GM23338 (cell line): Measurements from ENCODE around the gene NCK2. TPM values are rescaled to one million over a fixed set of nuclear protein-coding genes. Genes with fewer than 3 reads are reported as not detected.

Source experiments
- ATAC-seq: fragments of 200-7000 bp; cut with Tn5 transposase; 3 replicates; pipeline ENCODE4 v1.9.1; 2020
- DNase-seq: peaks from one replicate; pipeline ENCODE4 v3.0.0-alpha.2; 2015; ENCODE audit warnings: low spot score
- H2AFZ ChIP-seq: fragments of 200-600 bp; sonication (generic); 2 replicates; pipeline ENCODE4 v1.8.0; 2016; ENCODE audit warnings: antibody characterized with exemption, mild to moderate bottlenecking, moderate library complexity
- H3F3A ChIP-seq: fragments of 200-600 bp; sonication (generic); replicated peaks from 2 replicates; pipeline ENCODE4 v1.8.0; 2017; ENCODE audit warnings: antibody characterized with exemption, mixed run types, low read depth
- H3K27ac ChIP-seq: fragments of 200-600 bp; sonication (generic); 2 replicates; pipeline ENCODE4 v1.6.1; 2016; ENCODE audit warnings: low read depth
- H3K27me3 ChIP-seq: fragments of 200-600 bp; sonication (generic); 2 replicates; pipeline ENCODE4 v1.8.0; 2016; ENCODE audit warnings: mild to moderate bottlenecking, mixed run types, moderate library complexity; ENCODE audit not compliant: insufficient read depth
- H3K36me3 ChIP-seq: fragments of 200-600 bp; sonication (generic); 2 replicates; pipeline ENCODE4 v1.8.0; 2016; ENCODE audit warnings: mild to moderate bottlenecking; ENCODE audit not compliant: insufficient read depth
- H3K4me1 ChIP-seq: fragments of 200-600 bp; sonication (generic); 2 replicates; pipeline ENCODE4 v1.8.0; 2016; ENCODE audit warnings: mild to moderate bottlenecking, moderate library complexity; ENCODE audit not compliant: insufficient read depth
- H3K4me2 ChIP-seq: fragments of 200-600 bp; sonication (generic); 2 replicates; pipeline ENCODE4 v1.7.1; 2017; ENCODE audit warnings: mixed run types
- H3K4me3 ChIP-seq: fragments of 200-600 bp; sonication (generic); 2 replicates; pipeline ENCODE4 v1.6.1; 2016; ENCODE audit warnings: mixed run types
- H3K79me2 ChIP-seq: fragments of 200-600 bp; sonication (generic); replicated peaks from 2 replicates; pipeline ENCODE4 v1.8.0; 2017; ENCODE audit warnings: mild to moderate bottlenecking; ENCODE audit not compliant: insufficient read depth
- H3K9me2 ChIP-seq: fragments of 200-600 bp; sonication (generic); 2 replicates; pipeline ENCODE4 v1.8.0; 2017; ENCODE audit not compliant: insufficient read depth
- H4K20me1 ChIP-seq: fragments of 200-600 bp; sonication (generic); replicated peaks from 2 replicates; pipeline ENCODE4 v1.8.0; 2017; ENCODE audit warnings: mild to moderate bottlenecking; ENCODE audit not compliant: insufficient read depth
- H3K27ac Mint-ChIP-seq: 2 replicates; pipeline ENCODE4 v1.8.0; 2020; ENCODE audit warnings: inconsistent platforms, mild to moderate bottlenecking, moderate library complexity, mixed read lengths
- H3K27me3 Mint-ChIP-seq: 3 replicates; pipeline ENCODE4 v1.8.0; 2022; ENCODE audit warnings: low read depth, mild to moderate bottlenecking, moderate library complexity, mixed read lengths, inconsistent platforms; ENCODE audit not compliant: insufficient read depth, poor library complexity
- H3K36me3 Mint-ChIP-seq: 3 replicates; pipeline ENCODE4 v1.8.0; 2021; ENCODE audit warnings: low read depth, mild to moderate bottlenecking, inconsistent platforms, moderate library complexity, mixed read lengths
- H3K4me1 Mint-ChIP-seq: 3 replicates; pipeline ENCODE4 v1.8.0; 2020; ENCODE audit warnings: mild to moderate bottlenecking, inconsistent platforms, mixed read lengths
- H3K4me3 Mint-ChIP-seq: 3 replicates; pipeline ENCODE4 v1.8.0; 2021; ENCODE audit warnings: moderate library complexity, mild to moderate bottlenecking, inconsistent platforms, mixed read lengths
- H3K9me3 Mint-ChIP-seq: 3 replicates; pipeline ENCODE4 v1.8.0; 2020; ENCODE audit warnings: moderate library complexity, mild to moderate bottlenecking, inconsistent platforms, mixed read lengths
- ETS1 ChIP-seq: IDR thresholded peaks from 2 replicates; pipeline ENCODE4 v1.6.1; 2016; ENCODE audit warnings: antibody characterized with exemption
- EZH2phosphoT487 ChIP-seq: fragments of 200-600 bp; sonication (generic); IDR thresholded peaks from one replicate; pipeline ENCODE4 v1.8.1; 2018; ENCODE audit warnings: antibody characterized with exemption; ENCODE audit not compliant: unreplicated experiment
- JUNB ChIP-seq: IDR thresholded peaks from one replicate; pipeline ENCODE4 v1.6.1; 2016; ENCODE audit warnings: antibody characterized with exemption; ENCODE audit not compliant: unreplicated experiment
- NANOG ChIP-seq: IDR thresholded peaks from 2 replicates; pipeline ENCODE4 v1.6.1; 2016; ENCODE audit warnings: antibody characterized with exemption, borderline replicate concordance
- POLR2AphosphoS5 ChIP-seq: IDR thresholded peaks from 2 replicates; pipeline ENCODE4 v1.6.1; 2016; ENCODE audit warnings: antibody characterized with exemption, low read depth
- REST ChIP-seq: IDR thresholded peaks from one replicate; pipeline ENCODE4 v1.6.1; 2018; ENCODE audit warnings: antibody characterized with exemption; ENCODE audit not compliant: unreplicated experiment
- STAT1 ChIP-seq: IDR thresholded peaks from one replicate; pipeline ENCODE4 v1.6.1; 2016; ENCODE audit warnings: antibody characterized with exemption; ENCODE audit not compliant: unreplicated experiment
- ZNF114 ChIP-seq: fragments of 250-450 bp; sonication (Bioruptor Pico); IDR thresholded peaks from 2 replicates; pipeline ENCODE4 v1.5.0; 2020; ENCODE audit warnings: mild to moderate bottlenecking, moderate library complexity
- polyA plus RNA-seq: library from polyadenylated mRNA; unstranded; fragments of >200 nt; fragmentation: Nextera tagmentation; extraction: Ambion mirVana; gene quantifications from 2 replicates; pipeline ENCODE4 v1.2.1, GENCODE V29; 2016
- total RNA-seq: library from RNA; depleted of rRNA; stranded (reverse); fragments of >200 nt; shearing (Covaris generic); gene quantifications from 2 replicates; pipeline ENCODE4 v1.2.3, GENCODE V29; 2014
- TF ChIP-seq, protein P1 (sequence below): fragments of 250-450 bp; sonication (Bioruptor Pico); IDR thresholded peaks from 2 replicates; pipeline ENCODE4 v1.5.0; 2020; ENCODE audit warnings: mild to moderate bottlenecking, moderate library complexity

Gene NCK2
- total and polyA plus RNA-seq, 2 experiments from 2014 or later: 26.9 to 59.9 TPM

DNA sequence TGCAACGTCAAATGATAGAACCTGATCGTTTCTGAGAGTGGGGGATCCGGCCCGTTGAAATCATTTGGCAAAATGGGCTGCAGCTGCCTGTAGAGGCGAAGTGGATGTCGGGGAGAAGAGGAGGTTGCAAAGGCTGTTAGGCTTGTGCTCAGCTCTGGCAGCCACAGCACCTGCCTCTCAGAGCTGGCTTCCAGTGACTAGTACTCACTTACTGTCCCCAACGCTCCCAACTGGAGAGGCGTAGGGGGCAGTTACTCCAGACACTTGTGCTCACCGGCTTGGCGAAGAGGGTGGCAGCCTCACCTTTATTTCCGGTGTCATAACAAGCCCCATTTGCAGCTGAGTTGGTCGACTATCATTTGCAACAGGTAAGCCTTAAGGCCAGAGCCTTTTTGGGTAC, 37.9 kb downstream of the NCK2 start (continued):
- no peak for TF ChIP-seq REST
- no peak for TF ChIP-seq NANOG
- no peak for TF ChIP-seq STAT1

GRCh38 chr2:105783151-105783738, 38.5 kb downstream of the NCK2 start:
- H3K36me3 ChIP-seq: no peaks in the 10 kb centered on the region
- TF ChIP-seq, protein P1, sequence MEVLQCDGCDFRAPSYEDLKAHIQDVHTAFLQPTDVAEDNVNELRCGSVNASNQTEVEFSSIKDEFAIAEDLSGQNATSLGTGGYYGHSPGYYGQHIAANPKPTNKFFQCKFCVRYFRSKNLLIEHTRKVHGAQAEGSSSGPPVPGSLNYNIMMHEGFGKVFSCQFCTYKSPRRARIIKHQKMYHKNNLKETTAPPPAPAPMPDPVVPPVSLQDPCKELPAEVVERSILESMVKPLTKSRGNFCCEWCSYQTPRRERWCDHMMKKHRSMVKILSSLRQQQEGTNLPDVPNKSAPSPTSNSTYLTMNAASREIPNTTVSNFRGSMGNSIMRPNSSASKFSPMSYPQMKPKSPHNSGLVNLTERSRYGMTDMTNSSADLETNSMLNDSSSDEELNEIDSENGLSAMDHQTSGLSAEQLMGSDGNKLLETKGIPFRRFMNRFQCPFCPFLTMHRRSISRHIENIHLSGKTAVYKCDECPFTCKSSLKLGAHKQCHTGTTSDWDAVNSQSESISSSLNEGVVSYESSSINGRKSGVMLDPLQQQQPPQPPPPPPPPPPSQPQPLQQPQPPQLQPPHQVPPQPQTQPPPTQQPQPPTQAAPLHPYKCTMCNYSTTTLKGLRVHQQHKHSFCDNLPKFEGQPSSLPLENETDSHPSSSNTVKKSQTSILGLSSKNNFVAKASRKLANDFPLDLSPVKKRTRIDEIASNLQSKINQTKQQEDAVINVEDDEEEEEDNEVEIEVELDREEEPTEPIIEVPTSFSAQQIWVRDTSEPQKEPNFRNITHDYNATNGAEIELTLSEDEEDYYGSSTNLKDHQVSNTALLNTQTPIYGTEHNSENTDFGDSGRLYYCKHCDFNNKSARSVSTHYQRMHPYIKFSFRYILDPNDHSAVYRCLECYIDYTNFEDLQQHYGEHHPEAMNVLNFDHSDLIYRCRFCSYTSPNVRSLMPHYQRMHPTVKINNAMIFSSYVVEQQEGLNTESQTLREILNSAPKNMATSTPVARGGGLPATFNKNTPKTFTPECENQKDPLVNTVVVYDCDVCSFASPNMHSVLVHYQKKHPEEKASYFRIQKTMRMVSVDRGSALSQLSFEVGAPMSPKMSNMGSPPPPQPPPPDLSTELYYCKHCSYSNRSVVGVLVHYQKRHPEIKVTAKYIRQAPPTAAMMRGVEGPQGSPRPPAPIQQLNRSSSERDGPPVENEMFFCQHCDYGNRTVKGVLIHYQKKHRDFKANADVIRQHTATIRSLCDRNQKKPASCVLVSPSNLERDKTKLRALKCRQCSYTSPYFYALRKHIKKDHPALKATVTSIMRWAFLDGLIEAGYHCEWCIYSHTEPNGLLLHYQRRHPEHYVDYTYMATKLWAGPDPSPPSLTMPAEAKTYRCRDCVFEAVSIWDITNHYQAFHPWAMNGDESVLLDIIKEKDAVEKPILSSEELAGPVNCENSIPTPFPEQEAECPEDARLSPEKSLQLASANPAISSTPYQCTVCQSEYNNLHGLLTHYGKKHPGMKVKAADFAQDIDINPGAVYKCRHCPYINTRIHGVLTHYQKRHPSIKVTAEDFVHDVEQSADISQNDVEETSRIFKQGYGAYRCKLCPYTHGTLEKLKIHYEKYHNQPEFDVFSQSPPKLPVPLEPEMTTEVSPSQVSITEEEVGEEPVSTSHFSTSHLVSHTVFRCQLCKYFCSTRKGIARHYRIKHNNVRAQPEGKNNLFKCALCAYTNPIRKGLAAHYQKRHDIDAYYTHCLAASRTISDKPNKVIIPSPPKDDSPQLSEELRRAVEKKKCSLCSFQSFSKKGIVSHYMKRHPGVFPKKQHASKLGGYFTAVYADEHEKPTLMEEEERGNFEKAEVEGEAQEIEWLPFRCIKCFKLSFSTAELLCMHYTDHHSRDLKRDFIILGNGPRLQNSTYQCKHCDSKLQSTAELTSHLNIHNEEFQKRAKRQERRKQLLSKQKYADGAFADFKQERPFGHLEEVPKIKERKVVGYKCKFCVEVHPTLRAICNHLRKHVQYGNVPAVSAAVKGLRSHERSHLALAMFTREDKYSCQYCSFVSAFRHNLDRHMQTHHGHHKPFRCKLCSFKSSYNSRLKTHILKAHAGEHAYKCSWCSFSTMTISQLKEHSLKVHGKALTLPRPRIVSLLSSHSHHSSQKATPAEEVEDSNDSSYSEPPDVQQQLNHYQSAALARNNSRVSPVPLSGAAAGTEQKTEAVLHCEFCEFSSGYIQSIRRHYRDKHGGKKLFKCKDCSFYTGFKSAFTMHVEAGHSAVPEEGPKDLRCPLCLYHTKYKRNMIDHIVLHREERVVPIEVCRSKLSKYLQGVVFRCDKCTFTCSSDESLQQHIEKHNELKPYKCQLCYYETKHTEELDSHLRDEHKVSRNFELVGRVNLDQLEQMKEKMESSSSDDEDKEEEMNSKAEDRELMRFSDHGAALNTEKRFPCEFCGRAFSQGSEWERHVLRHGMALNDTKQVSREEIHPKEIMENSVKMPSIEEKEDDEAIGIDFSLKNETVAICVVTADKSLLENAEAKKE: no peak
- no peak for TF ChIP-seq EZH2phosphoT487
- no peak for TF ChIP-seq ZNF114 (CRISPR knock-in tag)
- no peak for TF ChIP-seq ETS1
- no peak for TF ChIP-seq JUNB
- no peak for TF ChIP-seq STAT1
- no peak for TF ChIP-seq POLR2AphosphoS5
- H3K27ac Mint-ChIP-seq: no peak overlapping the region

More at GRCh38 chr2:105783151-105783738, 38.5 kb downstream of the NCK2 start:
- Histone ChIP-seq H2AFZ (no peak overlapping the region), H3F3A (no peaks in the 10 kb centered on the region), H3K27me3 (no peaks in the 10 kb centered on the region), H3K27ac (no peak overlapping the region), H3K79me2 (peaks cover 94% of the 10 kb centered on the region), H3K9me2 (no peaks in the 10 kb centered on the region), H3K4me3 (no peak overlapping the region), H3K4me1 (peaks cover 17% of the 10 kb centered on the region), H4K20me1 (peaks cover 52% of the 10 kb centered on the region), H3K4me2 (no peak overlapping the region)
- H3K27me3 Mint-ChIP-seq: peaks cover 8% of the 10 kb centered on the region
- H3K4me3 Mint-ChIP-seq: no peak overlapping the region
- H3K36me3 Mint-ChIP-seq: no peaks in the 10 kb centered on the region
- H3K9me3 Mint-ChIP-seq: no peaks in the 10 kb centered on the region; the same call in 2 of the 3 replicates
- no peak for ATAC-seq
- DNase-seq: no peak
- peaks cover 55% of the 10 kb centered on the region for H3K4me1 Mint-ChIP-seq
